Loucy (cell line): ENCODE data around the gene ABLIM2.
"Not testable (repeated sequence)": the region's sequence is repeated elsewhere in the genome, so short reads cannot be mapped to it uniquely, and the experiment has no call there.

ENCODE experiments used
- H2AFZ ChIP-seq: fragments of 200-600 bp; sonication (generic); 2 replicates; pipeline ENCODE4 v1.6.0; 2016; ENCODE audit warnings: antibody characterized with exemption, mild to moderate bottlenecking, low read length, moderate library complexity
- H3F3A ChIP-seq: fragments of 200-600 bp; 2 replicates; pipeline ENCODE4 v1.6.0; 2016; ENCODE audit warnings: antibody characterized with exemption, low read depth, mild to moderate bottlenecking
- H3K27me3 ChIP-seq: fragments of 200-600 bp; sonication (generic); 2 replicates; pipeline ENCODE4 v1.6.1; 2014; ENCODE audit warnings: low read length, mild to moderate bottlenecking; ENCODE audit not compliant: insufficient read depth, poor library complexity, severe bottlenecking
- H3K36me3 ChIP-seq: fragments of 200-600 bp; sonication (generic); 2 replicates; pipeline ENCODE4 v1.6.1; 2016; ENCODE audit warnings: low read length; ENCODE audit not compliant: insufficient read depth
- H3K4me1 ChIP-seq: fragments of 200-600 bp; sonication (generic); 2 replicates; pipeline ENCODE4 v1.5.1; 2014; ENCODE audit warnings: low read length, mild to moderate bottlenecking; ENCODE audit not compliant: insufficient read depth, poor library complexity, severe bottlenecking
- H3K4me2 ChIP-seq: fragments of 200-600 bp; sonication (generic); 2 replicates; pipeline ENCODE4 v1.6.0; 2014; ENCODE audit warnings: antibody characterized with exemption, low read length, low read depth, mild to moderate bottlenecking; ENCODE audit not compliant: poor library complexity, severe bottlenecking
- H3K4me3 ChIP-seq: fragments of 200-600 bp; sonication (generic); 2 replicates; pipeline ENCODE4 v1.5.1; 2014; ENCODE audit warnings: low read length, mild to moderate bottlenecking, mixed read lengths; ENCODE audit not compliant: poor library complexity, severe bottlenecking
- H3K79me2 ChIP-seq: fragments of 200-600 bp; sonication (generic); 2 replicates; pipeline ENCODE4 v1.6.1; 2014; ENCODE audit warnings: low read length; ENCODE audit not compliant: insufficient read depth
- H3K9ac ChIP-seq: fragments of 200-600 bp; sonication (generic); 2 replicates; pipeline ENCODE4 v1.6.0; 2014; ENCODE audit warnings: mild to moderate bottlenecking, low read depth, low read length, moderate library complexity; ENCODE audit not compliant: poor library complexity, severe bottlenecking
- H3K9me2 ChIP-seq: fragments of 200-600 bp; sonication (generic); replicated peaks from 2 replicates; pipeline ENCODE4 v1.6.1; 2016; ENCODE audit warnings: low read depth, low read length, mixed read lengths
- H3K9me3 ChIP-seq: fragments of 200-600 bp; sonication (generic); 2 replicates; pipeline ENCODE4 v1.6.1; 2014; ENCODE audit warnings: mild to moderate bottlenecking, antibody characterized with exemption, low read length, low read depth; ENCODE audit not compliant: insufficient read depth
- H4K20me1 ChIP-seq: fragments of 200-600 bp; sonication (generic); 2 replicates; pipeline ENCODE4 v1.6.0; 2014; ENCODE audit warnings: antibody characterized with exemption, low read length, mild to moderate bottlenecking; ENCODE audit not compliant: insufficient read depth, poor library complexity, severe bottlenecking
- EZH2phosphoT487 ChIP-seq: fragments of 200-600 bp; IDR thresholded peaks from 2 replicates; pipeline ENCODE4 v1.6.1; 2018; ENCODE audit warnings: antibody characterized with exemption, mild to moderate bottlenecking, moderate library complexity, borderline replicate concordance
- TF ChIP-seq, protein P1 (sequence below): fragments of 200-600 bp; sonication (generic); conservative IDR thresholded peaks from 2 replicates; pipeline ENCODE4 v1.5.1; 2014; ENCODE audit warnings: mild to moderate bottlenecking, antibody characterized with exemption, low read length

ABLIM2 gene

DNA sequence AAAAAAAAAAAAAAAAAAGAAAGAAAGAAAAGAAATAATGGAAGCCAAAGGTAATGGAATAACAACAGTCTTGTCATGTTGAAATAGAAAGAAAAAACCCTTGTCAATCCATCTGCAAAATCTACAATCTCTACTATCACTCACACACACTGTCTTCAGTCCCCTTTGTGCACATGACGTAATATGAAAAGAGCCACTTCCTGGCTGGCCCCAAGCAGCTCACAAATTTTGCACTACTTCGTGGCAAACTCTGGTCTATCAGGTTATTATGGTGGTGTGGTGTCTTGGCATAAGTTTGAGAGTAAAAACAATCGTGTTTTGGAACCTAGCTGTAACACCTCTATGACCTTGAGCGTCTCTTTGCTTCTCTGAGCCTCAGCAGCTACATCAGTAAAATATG lies 210.7 kb downstream of the ABLIM2 start:
- Histone ChIP-seq H3K9me3 (no peaks in the 10 kb centered on the region), H2AFZ (no peak overlapping the region), H3K27me3 (no peaks in the 10 kb centered on the region), H3K9me2 (no peaks in the 10 kb centered on the region), H3K4me2 (no peak overlapping the region), H3K9ac (no peak overlapping the region), H3F3A (no peaks in the 10 kb centered on the region), H3K4me3 (no peak overlapping the region), H3K4me1 (no peaks in the 10 kb centered on the region), H4K20me1 (no peaks in the 10 kb centered on the region), H3K36me3 (no peaks in the 10 kb centered on the region), H3K79me2 (no peaks in the 10 kb centered on the region)
- no peak for TF ChIP-seq EZH2phosphoT487
- TF ChIP-seq, protein P1, sequence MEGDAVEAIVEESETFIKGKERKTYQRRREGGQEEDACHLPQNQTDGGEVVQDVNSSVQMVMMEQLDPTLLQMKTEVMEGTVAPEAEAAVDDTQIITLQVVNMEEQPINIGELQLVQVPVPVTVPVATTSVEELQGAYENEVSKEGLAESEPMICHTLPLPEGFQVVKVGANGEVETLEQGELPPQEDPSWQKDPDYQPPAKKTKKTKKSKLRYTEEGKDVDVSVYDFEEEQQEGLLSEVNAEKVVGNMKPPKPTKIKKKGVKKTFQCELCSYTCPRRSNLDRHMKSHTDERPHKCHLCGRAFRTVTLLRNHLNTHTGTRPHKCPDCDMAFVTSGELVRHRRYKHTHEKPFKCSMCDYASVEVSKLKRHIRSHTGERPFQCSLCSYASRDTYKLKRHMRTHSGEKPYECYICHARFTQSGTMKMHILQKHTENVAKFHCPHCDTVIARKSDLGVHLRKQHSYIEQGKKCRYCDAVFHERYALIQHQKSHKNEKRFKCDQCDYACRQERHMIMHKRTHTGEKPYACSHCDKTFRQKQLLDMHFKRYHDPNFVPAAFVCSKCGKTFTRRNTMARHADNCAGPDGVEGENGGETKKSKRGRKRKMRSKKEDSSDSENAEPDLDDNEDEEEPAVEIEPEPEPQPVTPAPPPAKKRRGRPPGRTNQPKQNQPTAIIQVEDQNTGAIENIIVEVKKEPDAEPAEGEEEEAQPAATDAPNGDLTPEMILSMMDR, result no peak

DNA sequence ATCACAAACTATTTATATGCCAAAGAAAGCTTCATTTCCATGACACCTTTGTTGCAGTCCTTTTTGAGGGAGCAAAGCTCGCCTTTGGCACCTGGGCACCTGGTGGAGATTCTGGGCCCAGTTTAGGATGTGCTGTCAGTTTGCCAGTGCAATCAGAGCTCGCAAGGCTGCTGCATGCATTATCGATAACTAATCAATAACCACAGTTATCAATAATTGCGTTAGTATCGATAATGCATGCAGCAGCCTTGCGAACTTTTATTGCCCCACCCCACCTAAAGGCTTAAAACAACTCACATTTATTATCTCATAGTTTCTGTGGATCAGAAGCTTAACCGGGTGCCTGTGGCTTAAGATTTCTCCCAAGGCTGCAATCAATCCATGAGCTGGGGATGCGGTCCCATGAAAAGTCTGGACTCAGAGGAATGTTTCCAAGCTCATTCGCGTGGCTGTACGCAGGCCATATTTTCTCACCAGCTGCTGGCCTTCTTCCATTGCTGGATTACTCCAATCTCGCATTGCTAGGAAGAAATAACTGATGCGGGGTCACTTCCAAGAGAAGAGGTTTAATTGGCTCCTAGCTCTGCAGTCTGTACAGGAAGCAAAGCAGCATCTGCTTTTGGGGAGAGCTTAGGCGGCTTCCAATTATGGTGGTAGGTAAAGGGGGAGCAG lies 212.8 kb downstream of the ABLIM2 start:
- peaks cover 2% of the 10 kb centered on the region; the same call in 1 of the 2 replicates for H3K9me3 ChIP-seq
- TF ChIP-seq EZH2phosphoT487, result no peak
- TF ChIP-seq, protein P1, result no peak
- H3K4me1 ChIP-seq, result no peaks in the 10 kb centered on the region

DNA sequence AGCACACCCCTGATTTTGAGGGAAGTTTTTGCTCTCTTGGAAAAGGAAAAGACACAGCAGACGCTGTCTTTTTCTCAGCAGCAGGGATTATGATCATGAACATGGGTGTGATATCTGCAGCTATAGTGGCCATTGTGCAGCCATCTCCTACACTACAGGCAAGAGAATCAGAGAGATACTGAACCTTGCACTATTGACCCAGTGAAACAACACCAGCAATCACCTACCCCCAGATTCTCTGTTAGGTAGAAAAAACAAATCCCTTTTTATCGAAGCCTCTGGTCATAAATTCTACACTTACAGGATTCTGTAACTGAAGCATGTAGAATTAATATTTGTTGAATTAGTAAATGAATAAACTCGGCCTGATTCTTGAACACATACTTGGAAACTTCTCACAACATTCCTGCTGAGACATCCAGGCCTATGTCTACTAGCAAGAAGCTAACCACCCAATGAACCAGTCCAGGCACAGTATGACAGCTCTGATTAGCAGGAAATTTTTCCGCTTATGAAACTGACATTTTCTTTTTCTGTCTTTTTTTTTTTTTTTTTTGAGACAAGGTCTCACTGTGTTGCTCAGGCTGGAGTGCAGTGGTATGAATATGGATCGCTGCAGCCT lies 213.9 kb downstream of the ABLIM2 start:
- Histone ChIP-seq H4K20me1 (no peaks in the 10 kb centered on the region), H3K9ac (no peak overlapping the region), H3K27me3 (no peaks in the 10 kb centered on the region), H3K36me3 (no peaks in the 10 kb centered on the region), H3K4me2 (no peak overlapping the region), H3F3A (no peaks in the 10 kb centered on the region), H2AFZ (no peak overlapping the region), H3K4me1 (no peaks in the 10 kb centered on the region), H3K9me2 (no peaks in the 10 kb centered on the region), H3K9me3 (peaks cover 2% of the 10 kb centered on the region; the same call in 1 of the 2 replicates), H3K79me2 (no peaks in the 10 kb centered on the region), H3K4me3 (no peak overlapping the region)
- TF ChIP-seq, protein P1, result no peak
- no peak for TF ChIP-seq EZH2phosphoT487

More for the DNA sequence above, 212.8 kb downstream of the ABLIM2 start:
- Histone ChIP-seq H3K4me2 (no peak overlapping the region), H3K79me2 (no peaks in the 10 kb centered on the region), H3F3A (no peaks in the 10 kb centered on the region), H3K9ac (no peak overlapping the region), H3K27me3 (no peaks in the 10 kb centered on the region), H2AFZ (no peak overlapping the region), H4K20me1 (no peaks in the 10 kb centered on the region), H3K36me3 (no peaks in the 10 kb centered on the region), H3K4me3 (no peak overlapping the region), H3K9me2 (no peaks in the 10 kb centered on the region)

DNA sequence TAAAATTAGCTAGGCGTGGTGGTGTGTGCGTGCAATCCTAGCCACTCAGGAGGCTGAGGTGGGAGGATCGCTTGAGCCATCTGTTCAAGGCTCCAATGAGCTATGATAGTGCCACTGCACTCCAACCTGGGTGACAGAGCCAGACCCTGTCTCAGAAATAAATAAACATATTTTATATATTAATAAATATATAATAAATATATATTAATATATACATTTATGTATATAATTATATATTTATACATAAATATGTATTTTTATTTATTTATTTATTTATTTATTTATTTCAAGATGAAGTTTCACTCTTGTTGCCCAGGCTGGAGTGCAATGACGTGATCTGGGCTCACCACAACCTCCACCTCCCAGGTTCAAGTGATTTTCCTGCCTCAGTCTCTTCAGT lies 214.9 kb downstream of the ABLIM2 start:
- not testable (repeated sequence) for H2AFZ ChIP-seq, H4K20me1 ChIP-seq, H3K9me3 ChIP-seq, H3K4me1 ChIP-seq, H3K4me2 ChIP-seq, H3K27me3 ChIP-seq, H3K79me2 ChIP-seq, H3K36me3 ChIP-seq, H3K9ac ChIP-seq, H3K9me2 ChIP-seq, H3K4me3 ChIP-seq, H3F3A ChIP-seq
